ENCODE measurements around the gene RABGAP1.

The RABGAP1 gene

GRCh38 chr9:123111427-123112014 is 170.7 kb downstream of the RABGAP1 start:
- DNase-seq (ENCODE audit: low spot score): no peak

GRCh38 chr9:123112015-123112975 is 171.5 kb downstream of the RABGAP1 start:
- no peak for DNase-seq (ENCODE audit: low spot score)

- DNase-seq (ENCODE audit: low spot score): no peak
Measured at GRCh38 chr9:123113185-123113584, 172.4 kb downstream of the RABGAP1 start.

GRCh38 chr9:123115146-123115913 is 174.5 kb downstream of the RABGAP1 start:
- DNase-seq (ENCODE audit: low spot score): no peak

GRCh38 chr9:123116036-123116435 is 175.2 kb downstream of the RABGAP1 start:
- no peak for DNase-seq (ENCODE audit: low spot score)

GRCh38 chr9:123119566-123119965 is 178.7 kb downstream of the RABGAP1 start:
- DNase-seq (ENCODE audit: low spot score): no peak

- no peak for DNase-seq (ENCODE audit: low spot score)
Measured at GRCh38 chr9:123120131-123120530, 179.3 kb downstream of the RABGAP1 start.

GRCh38 chr9:123120953-123121352 is 180.1 kb downstream of the RABGAP1 start:
- DNase-seq (ENCODE audit: low spot score): no peak

GRCh38 chr9:123121457-123121856 is 180.6 kb downstream of the RABGAP1 start:
- no peak for DNase-seq (ENCODE audit: low spot score)

GRCh38 chr9:123127512-123128075 is 186.8 kb downstream of the RABGAP1 start:
- no peak for DNase-seq (ENCODE audit: low spot score)

- no peak for DNase-seq (ENCODE audit: low spot score)
Measured at GRCh38 chr9:123128591-123128990, 187.8 kb downstream of the RABGAP1 start.

GRCh38 chr9:123129423-123129822 is 188.6 kb downstream of the RABGAP1 start:
- no peak for DNase-seq (ENCODE audit: low spot score)

GRCh38 chr9:123131258-123131657 is 190.4 kb downstream of the RABGAP1 start:
- peak; percentile 74 for DNase-seq (ENCODE audit: low spot score)

- no peak for DNase-seq (ENCODE audit: low spot score)
Measured at GRCh38 chr9:123131993-123132392, 191.2 kb downstream of the RABGAP1 start.

GRCh38 chr9:123132696-123133095 is 191.9 kb downstream of the RABGAP1 start:
- no peak for DNase-seq (ENCODE audit: low spot score)

- DNase-seq (ENCODE audit: low spot score): no peak
Measured at GRCh38 chr9:123135430-123135829, 194.6 kb downstream of the RABGAP1 start.

- DNase-seq (ENCODE audit: low spot score): no peak
Measured at GRCh38 chr9:123138163-123138562, 197.3 kb downstream of the RABGAP1 start.

GRCh38 chr9:123149067-123149466 is 208.2 kb downstream of the RABGAP1 start:
- DNase-seq (ENCODE audit: low spot score): no peak

- DNase-seq (ENCODE audit: low spot score): no peak
Measured at GRCh38 chr9:123150708-123151503, 210.1 kb downstream of the RABGAP1 start.

All from GM03348 (cell line).